ENCODE results near the gene PLPP7. TPM values are rescaled to one million over a fixed set of nuclear protein-coding genes. Genes with fewer than 3 reads are reported as not detected.
"Not testable (repeated sequence)": the region's sequence is repeated elsewhere in the genome, so short reads cannot be mapped to it uniquely, and the experiment has no call there.

Gene PLPP7
- total RNA-seq, 4 donors from 2014 or later = 1.1 to 2.9 (median 2.7) TPM

DNA sequence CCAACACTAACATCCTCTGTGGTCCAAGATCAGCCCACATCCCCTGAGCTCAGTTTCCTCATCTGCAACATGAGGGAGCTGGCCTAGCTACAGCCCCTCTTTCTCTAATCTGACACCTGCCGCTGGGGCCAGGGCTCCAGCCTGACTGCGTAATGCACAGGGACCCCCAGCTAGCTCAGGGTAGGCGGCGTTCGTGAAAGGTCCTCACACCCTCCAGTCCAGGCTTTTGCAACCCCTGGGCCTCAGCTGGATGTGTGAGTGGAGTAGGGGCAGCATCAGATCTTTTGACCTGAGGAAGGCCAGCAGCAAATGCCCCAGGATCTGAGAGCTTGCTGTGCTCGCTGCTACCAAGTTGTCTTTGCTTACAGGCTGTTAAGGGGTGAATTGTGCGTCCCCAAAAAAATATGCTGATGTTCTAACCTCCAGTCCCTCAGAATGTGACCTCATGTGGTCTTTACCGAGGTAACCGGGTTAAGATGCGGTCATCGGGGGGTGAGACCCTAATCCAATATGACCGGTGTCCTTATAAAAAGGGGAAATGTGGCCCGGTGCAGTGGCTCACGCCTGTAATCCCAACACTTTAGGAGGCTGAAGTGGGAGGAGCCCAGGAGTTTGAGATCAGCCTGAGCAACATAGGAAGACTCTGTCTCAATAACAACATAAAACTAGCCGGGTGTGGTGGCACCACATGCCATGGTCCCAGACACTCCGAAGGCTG is 47.8 kb downstream of the PLPP7 start:
- Histone ChIP-seq H3K36me3 (no peaks in the 10 kb centered on the region), H3K27ac (no peak overlapping the region), H3K4me3 (replicated peaks in 1 of 3) (no peak overlapping the region), H3K4me1 (no peaks in the 10 kb centered on the region), H3K27me3 (no peaks in the 10 kb centered on the region), H3K9me3 (no peaks in the 10 kb centered on the region)
- intact Hi-C loops (cut with DNase I) = loop anchor here (5.0 to 10.0 kb wide), 2 partner anchors 160 to 282 kb away; no protein-coding TSS in a partner anchor
- TF ChIP-seq, protein P1, sequence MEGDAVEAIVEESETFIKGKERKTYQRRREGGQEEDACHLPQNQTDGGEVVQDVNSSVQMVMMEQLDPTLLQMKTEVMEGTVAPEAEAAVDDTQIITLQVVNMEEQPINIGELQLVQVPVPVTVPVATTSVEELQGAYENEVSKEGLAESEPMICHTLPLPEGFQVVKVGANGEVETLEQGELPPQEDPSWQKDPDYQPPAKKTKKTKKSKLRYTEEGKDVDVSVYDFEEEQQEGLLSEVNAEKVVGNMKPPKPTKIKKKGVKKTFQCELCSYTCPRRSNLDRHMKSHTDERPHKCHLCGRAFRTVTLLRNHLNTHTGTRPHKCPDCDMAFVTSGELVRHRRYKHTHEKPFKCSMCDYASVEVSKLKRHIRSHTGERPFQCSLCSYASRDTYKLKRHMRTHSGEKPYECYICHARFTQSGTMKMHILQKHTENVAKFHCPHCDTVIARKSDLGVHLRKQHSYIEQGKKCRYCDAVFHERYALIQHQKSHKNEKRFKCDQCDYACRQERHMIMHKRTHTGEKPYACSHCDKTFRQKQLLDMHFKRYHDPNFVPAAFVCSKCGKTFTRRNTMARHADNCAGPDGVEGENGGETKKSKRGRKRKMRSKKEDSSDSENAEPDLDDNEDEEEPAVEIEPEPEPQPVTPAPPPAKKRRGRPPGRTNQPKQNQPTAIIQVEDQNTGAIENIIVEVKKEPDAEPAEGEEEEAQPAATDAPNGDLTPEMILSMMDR (IDR thresholded peaks at IDR 0.05) = no peak
- TF ChIP-seq POLR2A (IDR thresholded peaks at IDR 0.05) = no peak
- DNase-seq = no peak
- 85 to 90% methylated on average over 14 to 16 of the region's 16 CpGs for whole genome bisulfite sequencing, 2 donors

DNA sequence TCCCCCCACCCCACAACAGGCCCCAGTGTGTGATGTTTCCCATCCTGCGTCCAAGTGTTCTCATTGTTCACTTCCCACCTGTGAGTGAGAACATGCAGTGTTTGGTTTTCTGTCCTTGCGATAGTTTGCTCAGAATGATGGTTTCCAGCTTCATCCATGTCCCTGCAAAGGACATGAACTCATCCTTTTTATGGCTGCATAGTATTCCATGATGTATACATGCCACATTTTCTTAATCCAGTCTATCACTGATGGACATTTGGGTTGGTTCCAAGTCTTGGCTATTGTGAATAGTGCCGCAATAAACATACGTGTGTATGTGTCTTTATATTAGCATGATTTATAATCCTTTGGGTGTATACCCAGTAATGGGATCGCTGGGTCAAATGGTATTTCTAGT is 49.7 kb downstream of the PLPP7 start:
- not testable (repeated sequence) for H3K36me3 ChIP-seq; H3K4me1 ChIP-seq; H3K9me3 ChIP-seq; H3K27me3 ChIP-seq; H3K27ac ChIP-seq; DNase-seq; H3K4me3 ChIP-seq (replicated peaks in 1 of 3)
- 92% methylated on average over 5 of the region's 5 CpGs for WGBS, 2 donors
- intact Hi-C loops (cut with DNase I) = loop anchor here (5.0 to 10.0 kb wide), 2 partner anchors 162 to 284 kb away; no protein-coding TSS in a partner anchor

DNA sequence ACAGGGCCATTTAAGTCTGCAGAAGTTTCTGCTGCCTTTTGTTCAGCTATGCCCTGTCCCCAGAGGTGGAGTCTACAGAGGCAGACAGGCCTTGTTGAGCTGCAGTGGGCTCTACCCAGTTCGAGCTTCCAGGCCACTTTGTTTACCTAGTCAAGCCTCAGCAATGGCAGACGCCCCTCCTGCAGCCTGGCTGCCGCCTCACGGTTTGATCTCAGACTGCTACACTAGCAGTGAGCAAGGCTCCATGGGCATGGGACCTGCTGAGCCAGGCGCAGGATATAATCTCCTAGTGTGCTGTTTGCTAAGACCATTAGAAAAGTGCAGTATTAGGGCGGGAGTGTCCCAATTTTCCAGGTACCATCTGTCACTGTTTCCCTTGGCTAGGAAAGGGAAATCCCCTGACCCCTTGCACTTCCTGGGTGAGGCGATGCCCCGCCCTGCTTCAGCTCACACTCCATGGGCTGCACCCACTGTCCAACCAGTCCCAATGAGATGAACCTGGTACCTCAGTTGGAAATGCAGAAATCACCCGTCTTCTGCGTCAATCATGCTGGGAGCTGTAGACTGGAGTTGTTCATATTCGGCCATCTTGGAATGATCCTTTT is 55.5 kb downstream of the PLPP7 start:
- not testable (repeated sequence) for H3K4me3 ChIP-seq (replicated peaks in 1 of 3); H3K27me3 ChIP-seq; H3K9me3 ChIP-seq; H3K36me3 ChIP-seq; H3K27ac ChIP-seq; H3K4me1 ChIP-seq; DNase-seq
- 81 to 83% methylated on average over 10 to 11 of the region's 11 CpGs for WGBS, 2 donors
- intact Hi-C loops (cut with DNase I) = loop anchor here (10.0 kb wide), 2 partner anchors 130 to 400 kb away; partner anchors contain the start of gene RAPGEF1

DNA sequence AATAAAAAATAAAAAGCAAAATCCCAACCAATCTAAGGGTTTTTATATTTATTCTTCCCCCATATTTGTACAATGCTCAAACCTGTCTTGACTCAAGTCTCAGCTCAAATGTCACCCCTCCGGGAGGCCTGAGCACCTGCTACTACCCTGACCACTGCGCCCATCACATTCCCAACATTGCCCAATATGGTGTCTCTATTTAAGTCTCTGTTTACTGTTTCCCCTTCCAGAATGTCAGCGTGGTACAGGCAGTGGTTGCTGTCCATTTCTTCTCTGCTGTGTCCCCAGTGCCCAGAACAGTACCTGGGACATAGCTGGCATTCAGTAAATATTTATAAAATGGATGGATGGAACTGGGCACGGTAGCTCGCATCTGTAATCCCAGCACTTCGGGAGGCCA is 57.0 kb downstream of the PLPP7 start:
- Histone ChIP-seq H3K4me1 (peaks cover 0 to 9% of the 10 kb centered on the region in 2 donors), H3K27ac (no peak overlapping the region), H3K27me3 (no peaks in the 10 kb centered on the region), H3K4me3 (replicated peaks in 1 of 3) (no peak overlapping the region), H3K9me3 (no peaks in the 10 kb centered on the region), H3K36me3 (no peaks in the 10 kb centered on the region)
- intact Hi-C loops (cut with DNase I) = loop anchor here (10.0 kb wide), 2 partner anchors 128 to 398 kb away; partner anchors contain the start of gene RAPGEF1
- DNase-seq = no peak
- TF ChIP-seq, protein P1 (IDR thresholded peaks at IDR 0.05) = no peak
- no peak for TF ChIP-seq POLR2A (IDR thresholded peaks at IDR 0.05)
- WGBS, 2 donors = 80 to 92% methylated on average over 6 of the region's 6 CpGs

DNA sequence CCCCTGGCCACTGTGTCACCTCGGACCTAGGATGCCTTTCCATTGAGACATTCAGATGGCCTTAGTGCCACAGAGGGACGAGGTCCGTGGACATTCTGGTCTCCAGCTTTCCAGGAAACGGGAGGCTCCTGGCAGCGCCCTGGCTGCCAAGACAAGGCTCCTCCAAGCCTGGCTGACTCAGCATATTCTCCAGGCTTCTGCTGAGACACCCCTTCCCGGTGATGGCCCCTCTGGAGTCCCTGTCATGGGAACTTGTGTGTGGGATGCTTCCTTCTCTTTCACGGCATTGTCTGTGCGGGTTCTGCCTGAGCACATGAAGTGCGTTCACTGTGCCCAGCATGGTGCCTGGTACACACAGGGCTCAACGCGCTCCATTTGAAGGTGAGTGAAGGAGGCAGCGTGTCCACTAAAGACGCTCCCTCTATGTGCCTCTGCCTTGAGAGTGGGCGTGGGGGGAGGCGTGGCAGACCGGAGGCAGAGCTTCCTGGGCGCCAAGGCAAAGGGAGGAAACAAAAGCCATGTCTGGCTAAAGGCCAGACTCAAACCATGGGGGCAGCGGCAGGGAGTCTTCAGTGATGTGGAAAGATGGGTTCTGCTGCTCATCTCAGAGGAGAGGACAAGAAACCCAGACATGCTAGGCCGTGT is 58.0 kb downstream of the PLPP7 start:
- peaks cover 0 to 9% of the 10 kb centered on the region in 2 donors for H3K4me1 ChIP-seq
- no peak for DNase-seq
- TF ChIP-seq, protein P1 (IDR thresholded peaks at IDR 0.05) = no peak
- no peak for TF ChIP-seq POLR2A (IDR thresholded peaks at IDR 0.05)
- H3K36me3 ChIP-seq = no peaks in the 10 kb centered on the region
- no peaks in the 10 kb centered on the region for H3K9me3 ChIP-seq
- WGBS, 2 donors = 85 to 86% methylated on average over 14 of the region's 19 CpGs
- intact Hi-C loops (cut with DNase I) = loop anchor here (10.0 kb wide), 2 partner anchors 127 to 397 kb away; partner anchors contain the start of gene RAPGEF1
- H3K4me3 ChIP-seq (replicated peaks in 1 of 3) = no peak overlapping the region
- no peak overlapping the region for H3K27ac ChIP-seq
- no peaks in the 10 kb centered on the region for H3K27me3 ChIP-seq
